Gastrocnemius medialis (tissue), 4 donors: Measurements from ENCODE around the gene PLEKHB2. TPM values are rescaled to one million over a fixed set of nuclear protein-coding genes. Genes with fewer than 3 reads are reported as not detected.

Experiments
- ATAC-seq, 2 donors: fragments of 150-250 bp; one replicate each; pipeline ENCODE4 v1.9.1; 2016
- DNase-seq, 2 donors: peaks; one replicate each; pipeline ENCODE4 v3.0.0-alpha.2; 2019
- H3K27ac ChIP-seq, 4 donors: fragments of 200-600 bp; sonication (generic); 1 replicate in 1 of 4; 2 replicates in 3 of 4; pipeline ENCODE4 v1.5.1; 2016 to 2018; ENCODE audit warnings: mild to moderate bottlenecking in 2 of 4, moderate library complexity in 1 of 4
- H3K27me3 ChIP-seq, 3 donors: fragments of 200-600 bp; sonication (generic) in 2 of 3; 1 replicate in 1 of 3; 2 replicates in 2 of 3; pipeline versions ENCODE4 v1.5.1 to v1.6.0; 2016 to 2019; ENCODE audit warnings: mild to moderate bottlenecking in 1 of 3, moderate library complexity in 1 of 3
- H3K36me3 ChIP-seq, 2 donors: fragments of 200-600 bp; sonication (generic) in 1 of 2; one replicate each; pipeline ENCODE4 v1.5.1; 2017 to 2018
- H3K4me1 ChIP-seq, 2 donors: fragments of 200-600 bp; sonication (generic) in 1 of 2; one replicate each; pipeline ENCODE4 v1.5.1; 2016 to 2017; ENCODE audit warnings: mild to moderate bottlenecking in 2 of 2
- H3K4me3 ChIP-seq, 4 donors: fragments of 200-600 bp; sonication (generic) in 3 of 4; 1 replicate in 1 of 4; 2 replicates in 3 of 4; pipeline ENCODE4 v1.5.1; 2016 to 2019; ENCODE audit warnings: mild to moderate bottlenecking in 2 of 4
- H3K9me3 ChIP-seq, 3 donors: fragments of 200-600 bp; sonication (generic) in 2 of 3; 1 replicate in 1 of 3; 2 replicates in 2 of 3; pipeline ENCODE4 v1.5.1; 2016 to 2019
- CTCF ChIP-seq, 5 experiments: fragments of 450-650 bp in 3 of 5; fragments of 200-600 bp in 2 of 5; sonication (generic) in 2 of 5; IDR thresholded peaks in 4 of 5; conservative IDR thresholded peaks in 1 of 5; 1 replicate in 4 of 5; 2 replicates in 1 of 5; pipeline ENCODE4 v1.5.1; 2016 to 2019; ENCODE audit warnings: antibody characterized with exemption in 5 of 5, mild to moderate bottlenecking in 3 of 5, moderate library complexity in 3 of 5
- POLR2A ChIP-seq, 2 donors: fragments of 450-650 bp; IDR thresholded peaks; one replicate each; pipeline ENCODE4 v1.6.1; 2017; ENCODE audit warnings: antibody characterized with exemption in 2 of 2, mild to moderate bottlenecking in 2 of 2, moderate library complexity in 2 of 2
- in situ Hi-C, 4 donors: fragments of 200-750 bp; cut with MboI; loops; one replicate each; pipeline versions ENCODE4 v1.15.0 to v1.8.0; 2017; ENCODE audit warnings: low sequenced_read_pairs in 4 of 4
- intact Hi-C: fragments of 100-400 bp; cut with DNase I; formaldehyde crosslinking; loops from one replicate; pipeline ENCODE4 v1.15.1; 2023; ENCODE audit warnings: low total_unique reads
- total RNA-seq, 4 donors: library from RNA; depleted of rRNA; stranded (reverse); fragments of >200 nt; gene quantifications; one replicate each; pipeline versions ENCODE4 v1.1.0 to v1.2.3, GENCODE V29; 2016

PLEKHB2 gene
- total RNA-seq = 100 to 1,000 TPM in 1 of 4 donors, 10 to 100 TPM in 3; 24.0 to 105 (median 68.3) TPM

- peak; percentile 80 to 87 for DNase-seq
- H3K4me3 ChIP-seq = peak within 1 kb of the TSS; percentile 81 to 98 (median 94)
- no peaks in the 10 kb centered on the region for H3K27me3 ChIP-seq
- H3K27ac ChIP-seq = peak within 1 kb of the TSS; percentile 95 to 99 (median 96)
- no peaks in the 10 kb centered on the region for H3K36me3 ChIP-seq
- no peaks in the 10 kb centered on the region for H3K9me3 ChIP-seq
- intact Hi-C loops (loop anchor here (2.0 to 10.0 kb wide), 2 partner anchors 17 to 389 kb away; partner anchors contain the start of gene MZT2A), in situ Hi-C loops (no loop called here)
- H3K4me1 ChIP-seq = peaks cover 21 to 29% of the 10 kb centered on the region in 2 donors
- ATAC-seq = peak; percentile 71 to 79
- TF ChIP-seq CTCF (IDR thresholded peaks at IDR 0.05 in 4 of 5, conservative IDR thresholded peaks at IDR 0.05 in 1 of 5) (peak in 3 of 5 experiments; percentile 10 to 27 (median 21)), POLR2A (IDR thresholded peaks at IDR 0.05) (peak; percentile 93 to 97)
Observed at GRCh38 chr2:131105156-131105949, at the start of gene PLEKHB2. Gene PLEKHB2 (plus strand): TSS chr2:131105336. CDS start chr2:131120942, 15,606 bp downstream.

- in situ Hi-C loops = no loop called here
- Histone ChIP-seq H3K27me3 (no peaks in the 10 kb centered on the region), H3K4me1 (peaks cover 47 to 57% of the 10 kb centered on the region in 2 donors), H3K36me3 (peaks cover 0 to 33% of the 10 kb centered on the region in 2 donors), H3K27ac (peak overlapping the region; percentile 68 to 77 (median 74)), H3K9me3 (no peaks in the 10 kb centered on the region), H3K4me3 (peak overlapping the region in 2 of 4 donors; percentile 3 to 7)
- TF ChIP-seq CTCF (IDR thresholded peaks at IDR 0.05 in 4 of 5, conservative IDR thresholded peaks at IDR 0.05 in 1 of 5) (no peak), POLR2A (IDR thresholded peaks at IDR 0.05) (no peak)
- ATAC-seq (peak; percentile 69 to 75), DNase-seq (peak in 1 of 2 donors; percentile 62)
- intact Hi-C loops = no loop called here
Observed at GRCh38 chr2:131056204-131056931, 48.8 kb upstream of the PLEKHB2 start.

- in situ Hi-C loops (no loop called here), intact Hi-C loops (no loop called here)
- TF ChIP-seq POLR2A (IDR thresholded peaks at IDR 0.05) = no peak
- TF ChIP-seq CTCF (IDR thresholded peaks at IDR 0.05 in 4 of 5, conservative IDR thresholded peaks at IDR 0.05 in 1 of 5) = no peak
- Histone ChIP-seq H3K27me3 (no peaks in the 10 kb centered on the region), H3K27ac (peak overlapping the region; percentile 68 to 77 (median 74)), H3K36me3 (peaks cover 0 to 27% of the 10 kb centered on the region in 2 donors), H3K4me3 (no peak overlapping the region), H3K9me3 (no peaks in the 10 kb centered on the region), H3K4me1 (peaks cover 52 to 63% of the 10 kb centered on the region in 2 donors)
- ATAC-seq (no peak), DNase-seq (no peak)
Observed at GRCh38 chr2:131056932-131057287, 48.2 kb upstream of the PLEKHB2 start.

- in situ Hi-C loops (no loop called here), intact Hi-C loops (no loop called here)
- no peak for DNase-seq
- peaks cover 0 to 13% of the 10 kb centered on the region in 2 donors for H3K36me3 ChIP-seq
- H3K9me3 ChIP-seq = no peaks in the 10 kb centered on the region
- no peak overlapping the region for H3K4me3 ChIP-seq
- TF ChIP-seq CTCF (IDR thresholded peaks at IDR 0.05 in 4 of 5, conservative IDR thresholded peaks at IDR 0.05 in 1 of 5) = no peak
- no peak for TF ChIP-seq POLR2A (IDR thresholded peaks at IDR 0.05)
- no peaks in the 10 kb centered on the region for H3K27me3 ChIP-seq
- peaks cover 66 to 77% of the 10 kb centered on the region in 2 donors for H3K4me1 ChIP-seq
- no peak for ATAC-seq
- peak overlapping the region in 2 of 4 donors; percentile 73 to 77 for H3K27ac ChIP-seq
Observed at GRCh38 chr2:131058214-131058843, 46.8 kb upstream of the PLEKHB2 start.
